Measurements from ENCODE around the gene ZBTB26.
A peak's percentile ranks its signal among the peaks of the same experiment; 100 is the strongest.
"Not testable (repeated sequence)": the region's sequence is repeated elsewhere in the genome, so short reads cannot be mapped to it uniquely, and the experiment has no call there.

The ZBTB26 gene

GRCh38 chr9:122904823-122905710 lies 26.2 kb downstream of the ZBTB26 start, which contains the start of gene RC3H2:
TSS of gene RC3H2 (minus strand) at chr9:122905359. CDS start at chr9:122897509, 7,850 bp downstream.
- Histone ChIP-seq H3K27me3 (ENCODE audit: low read depth) (no peaks in the 10 kb centered on the region), H3K4me1 (peaks cover 13% of the 10 kb centered on the region), H3K9me3 (no peaks in the 10 kb centered on the region), H3K36me3 (replicated peaks) (no peaks in the 10 kb centered on the region; the same call in none of the 2 replicates), H3K4me3 (peak within 1 kb of the TSS; percentile 82)
- peak; percentile 98 to 99 for DNase-seq (ENCODE audit: low spot score in 2 of 2)
- in situ Hi-C loops (cut with MboI; ENCODE audit: low sequenced_read_pairs): no loop called here

GRCh38 chr9:122904466-122904822 lies 26.9 kb downstream of the ZBTB26 start:
- in situ Hi-C loops (cut with MboI; ENCODE audit: low sequenced_read_pairs): no loop called here
- Histone ChIP-seq H3K4me3 (peak overlapping the region; percentile 82), H3K27me3 (ENCODE audit: low read depth) (no peaks in the 10 kb centered on the region), H3K36me3 (replicated peaks) (no peaks in the 10 kb centered on the region; the same call in none of the 2 replicates), H3K4me1 (peaks cover 13% of the 10 kb centered on the region), H3K9me3 (no peaks in the 10 kb centered on the region)
- peak; percentile 47 to 76 for DNase-seq (ENCODE audit: low spot score in 2 of 2)

GRCh38 chr9:122900791-122901190 lies 30.5 kb downstream of the ZBTB26 start:
- peaks cover 5% of the 10 kb centered on the region for H3K36me3 ChIP-seq (replicated peaks)
- in situ Hi-C loops (cut with MboI; ENCODE audit: low sequenced_read_pairs): no loop called here
- DNase-seq (ENCODE audit: low spot score in 2 of 2): no peak
- H3K9me3 ChIP-seq: no peaks in the 10 kb centered on the region
- H3K4me3 ChIP-seq: no peak overlapping the region
- H3K27me3 ChIP-seq (ENCODE audit: low read depth): no peaks in the 10 kb centered on the region
- peaks cover 12% of the 10 kb centered on the region for H3K4me1 ChIP-seq

- Histone ChIP-seq H3K4me1 (peaks cover 9% of the 10 kb centered on the region), H3K9me3 (no peaks in the 10 kb centered on the region), H3K4me3 (no peak overlapping the region), H3K27me3 (ENCODE audit: low read depth) (no peaks in the 10 kb centered on the region), H3K36me3 (replicated peaks) (peaks cover 25% of the 10 kb centered on the region)
- in situ Hi-C loops (cut with MboI; ENCODE audit: low sequenced_read_pairs): no loop called here
- DNase-seq (ENCODE audit: low spot score in 2 of 2): no peak
Observed at GRCh38 chr9:122897969-122898368, 33.3 kb downstream of the ZBTB26 start.

GRCh38 chr9:122888480-122888879 lies 42.8 kb downstream of the ZBTB26 start:
- Histone ChIP-seq H3K4me3 (no peak overlapping the region), H3K36me3 (replicated peaks) (peaks cover 66% of the 10 kb centered on the region), H3K9me3 (no peaks in the 10 kb centered on the region), H3K4me1 (no peaks in the 10 kb centered on the region), H3K27me3 (ENCODE audit: low read depth) (no peaks in the 10 kb centered on the region)
- in situ Hi-C loops (cut with MboI; ENCODE audit: low sequenced_read_pairs): no loop called here
- no peak for DNase-seq (ENCODE audit: low spot score in 2 of 2)

- no peaks in the 10 kb centered on the region for H3K9me3 ChIP-seq
- DNase-seq (ENCODE audit: low spot score in 2 of 2): no peak
- H3K4me3 ChIP-seq: no peak overlapping the region
- H3K4me1 ChIP-seq: no peaks in the 10 kb centered on the region
- no peaks in the 10 kb centered on the region for H3K27me3 ChIP-seq (ENCODE audit: low read depth)
- H3K36me3 ChIP-seq (replicated peaks): peaks cover 59% of the 10 kb centered on the region
- in situ Hi-C loops (cut with MboI; ENCODE audit: low sequenced_read_pairs): no loop called here
Observed at GRCh38 chr9:122883125-122883524, 48.2 kb downstream of the ZBTB26 start.

GRCh38 chr9:122879443-122879842 lies 51.9 kb downstream of the ZBTB26 start:
- Histone ChIP-seq H3K4me1 (no peaks in the 10 kb centered on the region), H3K27me3 (ENCODE audit: low read depth) (no peaks in the 10 kb centered on the region), H3K4me3 (no peak overlapping the region), H3K9me3 (no peaks in the 10 kb centered on the region), H3K36me3 (replicated peaks) (peaks cover 78% of the 10 kb centered on the region)
- no peak for DNase-seq (ENCODE audit: low spot score in 2 of 2)
- in situ Hi-C loops (cut with MboI; ENCODE audit: low sequenced_read_pairs): no loop called here

- DNase-seq (ENCODE audit: low spot score in 2 of 2): no peak
- no peaks in the 10 kb centered on the region for H3K4me1 ChIP-seq
- H3K36me3 ChIP-seq (replicated peaks): peaks cover 65% of the 10 kb centered on the region
- H3K27me3 ChIP-seq (ENCODE audit: low read depth): no peaks in the 10 kb centered on the region
- in situ Hi-C loops (cut with MboI; ENCODE audit: low sequenced_read_pairs): no loop called here
- no peak overlapping the region for H3K4me3 ChIP-seq
- no peaks in the 10 kb centered on the region for H3K9me3 ChIP-seq
Observed at GRCh38 chr9:122875523-122875922, 55.8 kb downstream of the ZBTB26 start.

GRCh38 chr9:122867276-122867675 lies 64.0 kb downstream of the ZBTB26 start:
- H3K36me3 ChIP-seq (replicated peaks): peaks cover 31% of the 10 kb centered on the region
- DNase-seq (ENCODE audit: low spot score in 2 of 2); in situ Hi-C loops (cut with MboI; ENCODE audit: low sequenced_read_pairs); H3K9me3 ChIP-seq; H3K27me3 ChIP-seq (ENCODE audit: low read depth); H3K4me1 ChIP-seq; H3K4me3 ChIP-seq: not testable (repeated sequence)

- Histone ChIP-seq H3K4me1 (no peaks in the 10 kb centered on the region), H3K36me3 (replicated peaks) (peaks cover 28% of the 10 kb centered on the region), H3K4me3 (no peak overlapping the region), H3K27me3 (ENCODE audit: low read depth) (no peaks in the 10 kb centered on the region), H3K9me3 (no peaks in the 10 kb centered on the region)
- no peak for DNase-seq (ENCODE audit: low spot score in 2 of 2)
- in situ Hi-C loops (cut with MboI; ENCODE audit: low sequenced_read_pairs): no loop called here
Observed at GRCh38 chr9:122866079-122866478, 65.2 kb downstream of the ZBTB26 start.

Measured in HAP-1 (cell line).